ENCODE data around the gene STX5. TPM values are rescaled to one million over a fixed set of nuclear protein-coding genes. Genes with fewer than 3 reads are reported as not detected.
A peak's percentile ranks its signal among the peaks of the same experiment; 100 is the strongest.

STX5 gene
- total RNA-seq, 4 donors from 2014 or later: 25.9 to 39.1 (median 29.2) TPM

GRCh38 chr11:62796281-62796680, 35.6 kb downstream of the STX5 start:
- Histone ChIP-seq H3K27ac (no peak overlapping the region), H3K27me3 (no peaks in the 10 kb centered on the region), H3K9me3 (no peaks in the 10 kb centered on the region), H3K4me1 (peaks cover 0 to 11% (median 8%) of the 10 kb centered on the region in 4 donors), H3K4me3 (no peak overlapping the region), H3K36me3 (peaks cover 7 to 93% (median 50%) of the 10 kb centered on the region in 3 donors)
- TF ChIP-seq POLR2A (IDR thresholded peaks at IDR 0.05): no peak
- no peak for TF ChIP-seq EP300 (IDR thresholded peaks at IDR 0.05)
- no peak for TF ChIP-seq CTCF (IDR thresholded peaks at IDR 0.05)
- 75 to 78% methylated on average over 7 of the region's 7 CpGs for WGBS, 2 donors
- no peak for DNase-seq (ENCODE audit: low spot score in 2 of 2)

- H3K27me3 ChIP-seq: no peaks in the 10 kb centered on the region
- DNase-seq (ENCODE audit: low spot score in 2 of 2): no peak
- peaks cover 0 to 31% (median 20%) of the 10 kb centered on the region in 4 donors for H3K4me1 ChIP-seq
- WGBS, 2 donors: 80 to 82% methylated on average over 8 of the region's 8 CpGs
- H3K36me3 ChIP-seq: peaks cover 7 to 90% (median 44%) of the 10 kb centered on the region in 3 donors
- TF ChIP-seq CTCF (IDR thresholded peaks at IDR 0.05) (no peak), EP300 (IDR thresholded peaks at IDR 0.05) (no peak), POLR2A (IDR thresholded peaks at IDR 0.05) (no peak)
- H3K4me3 ChIP-seq: no peak overlapping the region
- no peaks in the 10 kb centered on the region for H3K9me3 ChIP-seq
- H3K27ac ChIP-seq: no peak overlapping the region
These were observed 37.6 kb downstream of the STX5 start for GRCh38 chr11:62794201-62794775.

- no peak for TF ChIP-seq EP300 (IDR thresholded peaks at IDR 0.05)
- no peak for TF ChIP-seq POLR2A (IDR thresholded peaks at IDR 0.05)
- no peak for TF ChIP-seq CTCF (IDR thresholded peaks at IDR 0.05)
- Histone ChIP-seq H3K27ac (peak overlapping the region; percentile 63 to 90 (median 86)), H3K4me3 (peak overlapping the region in 3 of 4 donors; percentile 69 to 86 (median 76)), H3K4me1 (peaks cover 0 to 48% (median 32%) of the 10 kb centered on the region in 4 donors), H3K27me3 (no peaks in the 10 kb centered on the region), H3K36me3 (peaks cover 3 to 75% (median 27%) of the 10 kb centered on the region in 3 donors), H3K9me3 (no peaks in the 10 kb centered on the region)
- 23 to 29% methylated on average over 11 of the region's 11 CpGs for WGBS, 2 donors
- DNase-seq (ENCODE audit: low spot score in 2 of 2): no peak
These were observed 39.7 kb downstream of the STX5 start for GRCh38 chr11:62792202-62792575.

GRCh38 chr11:62791501-62792201, 40.2 kb downstream of the STX5 start, which contains the start of gene TMEM223:
TSS of gene TMEM223 (minus strand) at chr11:62792006. CDS start at chr11:62791994, 12 bp downstream.
- Histone ChIP-seq H3K4me1 (peaks cover 0 to 48% (median 32%) of the 10 kb centered on the region in 4 donors), H3K9me3 (no peaks in the 10 kb centered on the region), H3K27ac (peak within 1 kb of the TSS; percentile 63 to 90 (median 86)), H3K27me3 (no peaks in the 10 kb centered on the region), H3K36me3 (peaks cover 3 to 70% (median 25%) of the 10 kb centered on the region in 3 donors), H3K4me3 (peak within 1 kb of the TSS; percentile 69 to 92 (median 81))
- peak; percentile 62 to 86 for TF ChIP-seq EP300 (IDR thresholded peaks at IDR 0.05)
- TF ChIP-seq CTCF (IDR thresholded peaks at IDR 0.05): peak in 3 of 5 experiments; percentile 22 to 39 (median 32)
- TF ChIP-seq POLR2A (IDR thresholded peaks at IDR 0.05): peak in 1 of 2 donors; percentile 72
- 0 to 1% methylated on average over 12 to 30 of the region's 58 CpGs for WGBS, 2 donors
- peak; percentile 79 for DNase-seq (ENCODE audit: low spot score in 2 of 2)

GRCh38 chr11:62789576-62789975, 42.3 kb downstream of the STX5 start:
- 43 to 52% methylated on average over 3 of the region's 3 CpGs for WGBS, 2 donors
- Histone ChIP-seq H3K9me3 (no peaks in the 10 kb centered on the region), H3K4me1 (peaks cover 6 to 60% (median 42%) of the 10 kb centered on the region in 4 donors), H3K27me3 (no peaks in the 10 kb centered on the region), H3K36me3 (peaks cover 0 to 49% (median 6%) of the 10 kb centered on the region in 3 donors), H3K4me3 (no peak overlapping the region), H3K27ac (no peak overlapping the region)
- no peak for DNase-seq (ENCODE audit: low spot score in 2 of 2)
- no peak for TF ChIP-seq EP300 (IDR thresholded peaks at IDR 0.05)
- no peak for TF ChIP-seq CTCF (IDR thresholded peaks at IDR 0.05)
- TF ChIP-seq POLR2A (IDR thresholded peaks at IDR 0.05): no peak

Measured in tibial nerve (tissue), 4 donors.